Gastroesophageal sphincter (tissue), 4 donors: Measurements from ENCODE around the gene FCMR. TPM values are rescaled to one million over a fixed set of nuclear protein-coding genes. Genes with fewer than 3 reads are reported as not detected.

ENCODE experiments used
- ATAC-seq: fragments of 150-250 bp; one replicate; pipeline ENCODE4 v1.9.1; 2016; ENCODE audit warnings: mild to moderate bottlenecking, moderate library complexity
- H3K27ac ChIP-seq, 4 donors: fragments of 200-600 bp; sonication (generic) in 3 of 4; 1 replicate in 3 of 4; 2 replicates in 1 of 4; pipeline ENCODE4 v1.5.1; 2016 to 2019
- H3K27me3 ChIP-seq: fragments of 200-600 bp; sonication (generic); one replicate; pipeline ENCODE4 v1.5.1; 2019
- H3K36me3 ChIP-seq, 2 donors: fragments of 200-600 bp; sonication (generic); one replicate each; pipeline ENCODE4 v1.5.1; 2019; ENCODE audit warnings: control low read depth in 1 of 2
- H3K4me1 ChIP-seq, 3 donors: fragments of 200-600 bp; sonication (generic); 1 replicate in 2 of 3; 2 replicates in 1 of 3; pipeline ENCODE4 v1.5.1; 2016 to 2019; ENCODE audit warnings: control low read depth in 2 of 3
- H3K4me3 ChIP-seq, 2 donors: fragments of 200-600 bp; sonication (generic); one replicate each; pipeline ENCODE4 v1.5.1; 2019; ENCODE audit warnings: mild to moderate bottlenecking in 1 of 2, moderate library complexity in 1 of 2
- H3K9me3 ChIP-seq, 3 donors: fragments of 200-600 bp; sonication (generic); one replicate each; pipeline ENCODE4 v1.5.1; 2017 to 2019; ENCODE audit warnings: control low read depth in 2 of 3
- CTCF ChIP-seq, 4 experiments: fragments of 200-600 bp in 2 of 4; fragments of 450-650 bp in 2 of 4; sonication (generic) in 1 of 4; IDR thresholded peaks; one replicate each; pipeline ENCODE4 v1.5.1; 2017 to 2019; ENCODE audit warnings: antibody characterized with exemption in 4 of 4, mild to moderate bottlenecking in 2 of 4, moderate library complexity in 2 of 4
- EP300 ChIP-seq: sonication (generic); formaldehyde crosslinking; IDR thresholded peaks from one replicate; pipeline ENCODE4 v1.6.1; 2017; ENCODE audit warnings: antibody characterized with exemption, mild to moderate bottlenecking
- POLR2A ChIP-seq, 2 donors: fragments of 450-650 bp; IDR thresholded peaks; one replicate each; pipeline ENCODE4 v1.6.1; 2017; ENCODE audit warnings: antibody characterized with exemption in 2 of 2, mild to moderate bottlenecking in 2 of 2, moderate library complexity in 1 of 2
- POLR2AphosphoS5 ChIP-seq: sonication (generic); formaldehyde crosslinking; IDR thresholded peaks from one replicate; pipeline ENCODE4 v1.6.1; 2017; ENCODE audit warnings: antibody characterized with exemption
- WGBS, 2 donors: methylation state at CpG; one replicate each; pipeline ENCODE4 v1.1.5; 2018; ENCODE audit warnings: low coverage in 1 of 2; 5-methylcytosine and 5-hydroxymethylcytosine counted together
- total RNA-seq, 4 donors: library from RNA; depleted of rRNA; stranded (reverse); fragments of >200 nt; gene quantifications; one replicate each; pipeline ENCODE4 v1.1.0, GENCODE V29; 2016

The FCMR gene
- total RNA-seq, 4 donors from 2014 or later: 1.0 to 4.1 (median 1.6) TPM; not detected in 1

- Histone ChIP-seq H3K27me3 (no peaks in the 10 kb centered on the region), H3K27ac (no peak overlapping the region), H3K9me3 (no peaks in the 10 kb centered on the region), H3K36me3 (no peaks in the 10 kb centered on the region), H3K4me1 (no peaks in the 10 kb centered on the region), H3K4me3 (no peak overlapping the region)
- WGBS, 2 donors: 84 to 100% methylated on average over 2 to 3 of the region's 3 CpGs
- ATAC-seq: no peak
- TF ChIP-seq CTCF (IDR thresholded peaks at IDR 0.05) (no peak), POLR2A (IDR thresholded peaks at IDR 0.05) (no peak), EP300 (no peak), POLR2AphosphoS5 (no peak)
Measured at GRCh38 chr1:206961668-206962067, 39.9 kb upstream of the FCMR start.

GRCh38 chr1:206960676-206961386, 39.1 kb upstream of the FCMR start:
- H3K27ac ChIP-seq: no peak overlapping the region
- H3K9me3 ChIP-seq: no peaks in the 10 kb centered on the region
- H3K36me3 ChIP-seq: no peaks in the 10 kb centered on the region
- 88% methylated on average over 3 of the region's 6 CpGs; no CpG with 5 or more reads in 1 of the 2 donors for WGBS, 2 donors
- H3K4me3 ChIP-seq: no peak overlapping the region
- H3K27me3 ChIP-seq: no peaks in the 10 kb centered on the region
- no peak for ATAC-seq
- no peak for TF ChIP-seq EP300
- TF ChIP-seq POLR2A (IDR thresholded peaks at IDR 0.05): no peak
- TF ChIP-seq CTCF (IDR thresholded peaks at IDR 0.05): no peak
- no peak for TF ChIP-seq POLR2AphosphoS5
- no peaks in the 10 kb centered on the region for H3K4me1 ChIP-seq

GRCh38 chr1:206958144-206958543, 36.4 kb upstream of the FCMR start:
- no peaks in the 10 kb centered on the region for H3K4me1 ChIP-seq
- no peaks in the 10 kb centered on the region for H3K27me3 ChIP-seq
- ATAC-seq: no peak
- 90% methylated on average over 2 of the region's 2 CpGs; no CpG with 5 or more reads in 1 of the 2 donors for WGBS, 2 donors
- H3K4me3 ChIP-seq: no peak overlapping the region
- H3K36me3 ChIP-seq: no peaks in the 10 kb centered on the region
- H3K27ac ChIP-seq: no peak overlapping the region
- no peak for TF ChIP-seq POLR2A (IDR thresholded peaks at IDR 0.05)
- no peak for TF ChIP-seq CTCF (IDR thresholded peaks at IDR 0.05)
- TF ChIP-seq POLR2AphosphoS5: no peak
- no peak for TF ChIP-seq EP300
- no peaks in the 10 kb centered on the region for H3K9me3 ChIP-seq

GRCh38 chr1:206957639-206958038, 35.9 kb upstream of the FCMR start:
- no peaks in the 10 kb centered on the region for H3K27me3 ChIP-seq
- no peaks in the 10 kb centered on the region for H3K36me3 ChIP-seq
- H3K4me1 ChIP-seq: no peaks in the 10 kb centered on the region
- no peak for ATAC-seq
- 80% methylated on average over 5 of the region's 5 CpGs; no CpG with 5 or more reads in 1 of the 2 donors for WGBS, 2 donors
- H3K9me3 ChIP-seq: no peaks in the 10 kb centered on the region
- no peak overlapping the region for H3K4me3 ChIP-seq
- TF ChIP-seq POLR2AphosphoS5 (no peak), EP300 (no peak), POLR2A (IDR thresholded peaks at IDR 0.05) (no peak)
- H3K27ac ChIP-seq: no peak overlapping the region

GRCh38 chr1:206955476-206956451, 34.0 kb upstream of the FCMR start:
- Histone ChIP-seq H3K4me1 (no peaks in the 10 kb centered on the region), H3K4me3 (no peak overlapping the region), H3K9me3 (no peaks in the 10 kb centered on the region), H3K36me3 (no peaks in the 10 kb centered on the region), H3K27ac (no peak overlapping the region), H3K27me3 (no peaks in the 10 kb centered on the region)
- TF ChIP-seq CTCF (IDR thresholded peaks at IDR 0.05) (no peak), POLR2A (IDR thresholded peaks at IDR 0.05) (no peak)
- 30 to 46% methylated on average over 6 to 11 of the region's 11 CpGs for WGBS, 2 donors
- no peak for ATAC-seq
